ENCODE data around the gene SLC14A1.

The SLC14A1 gene

GRCh38 chr18:45723567-45724355 is at the start of gene SLC14A1:
TSS of gene SLC14A1 (plus strand) at chr18:45724181. CDS start at chr18:45730321, 6,140 bp downstream.
- no peaks in the 10 kb centered on the region for H3K9me3 ChIP-seq (ENCODE audit: control insufficient read depth in 2 of 2, low read length in 2 of 2)
- H3K4me3 ChIP-seq (ENCODE audit: low read length in 2 of 2): no peak within 1 kb of the TSS
- H3K27ac ChIP-seq (ENCODE audit: low read length): no peak within 1 kb of the TSS
- no peak within 1 kb of the TSS for H3K9ac ChIP-seq (ENCODE audit: low read length in 2 of 2)
- H3K36me3 ChIP-seq (ENCODE audit: control insufficient read depth in 2 of 2, insufficient read depth in 2 of 2, low read length in 2 of 2): no peaks in the 10 kb centered on the region
- H3K27me3 ChIP-seq (ENCODE audit: control insufficient read depth in 1 of 2, insufficient read depth in 2 of 2, low read length in 2 of 2): peaks cover 6 to 7% of the 10 kb centered on the region in 2 donors
- H3K4me1 ChIP-seq (ENCODE audit: control insufficient read depth, insufficient read depth, low read length): no peaks in the 10 kb centered on the region

- H3K9ac ChIP-seq (ENCODE audit: low read length in 2 of 2): no peak overlapping the region
- no peak overlapping the region for H3K27ac ChIP-seq (ENCODE audit: low read length)
- no peaks in the 10 kb centered on the region for H3K4me1 ChIP-seq (ENCODE audit: control insufficient read depth, insufficient read depth, low read length)
- no peaks in the 10 kb centered on the region for H3K9me3 ChIP-seq (ENCODE audit: control insufficient read depth in 2 of 2, low read length in 2 of 2)
- no peaks in the 10 kb centered on the region for H3K27me3 ChIP-seq (ENCODE audit: control insufficient read depth in 1 of 2, insufficient read depth in 2 of 2, low read length in 2 of 2)
- H3K36me3 ChIP-seq (ENCODE audit: control insufficient read depth in 2 of 2, insufficient read depth in 2 of 2, low read length in 2 of 2): no peaks in the 10 kb centered on the region
- no peak overlapping the region for H3K4me3 ChIP-seq (ENCODE audit: low read length in 2 of 2)
Measured at GRCh38 chr18:45677276-45677807, 46.6 kb upstream of the SLC14A1 start.

- Histone ChIP-seq H3K27ac (ENCODE audit: low read length) (no peak overlapping the region), H3K9ac (ENCODE audit: low read length in 2 of 2) (no peak overlapping the region), H3K36me3 (ENCODE audit: control insufficient read depth in 2 of 2, insufficient read depth in 2 of 2, low read length in 2 of 2) (no peaks in the 10 kb centered on the region), H3K4me3 (ENCODE audit: low read length in 2 of 2) (no peak overlapping the region), H3K4me1 (ENCODE audit: control insufficient read depth, insufficient read depth, low read length) (no peaks in the 10 kb centered on the region), H3K27me3 (ENCODE audit: control insufficient read depth in 1 of 2, insufficient read depth in 2 of 2, low read length in 2 of 2) (no peaks in the 10 kb centered on the region), H3K9me3 (ENCODE audit: control insufficient read depth in 2 of 2, low read length in 2 of 2) (no peaks in the 10 kb centered on the region)
Measured at GRCh38 chr18:45678441-45678840, 45.5 kb upstream of the SLC14A1 start.

- no peak overlapping the region for H3K9ac ChIP-seq (ENCODE audit: low read length in 2 of 2)
- no peaks in the 10 kb centered on the region for H3K4me1 ChIP-seq (ENCODE audit: control insufficient read depth, insufficient read depth, low read length)
- H3K9me3 ChIP-seq (ENCODE audit: control insufficient read depth in 2 of 2, low read length in 2 of 2): no peaks in the 10 kb centered on the region
- no peak overlapping the region for H3K4me3 ChIP-seq (ENCODE audit: low read length in 2 of 2)
- no peaks in the 10 kb centered on the region for H3K27me3 ChIP-seq (ENCODE audit: control insufficient read depth in 1 of 2, insufficient read depth in 2 of 2, low read length in 2 of 2)
- no peak overlapping the region for H3K27ac ChIP-seq (ENCODE audit: low read length)
- no peaks in the 10 kb centered on the region for H3K36me3 ChIP-seq (ENCODE audit: control insufficient read depth in 2 of 2, insufficient read depth in 2 of 2, low read length in 2 of 2)
Measured at GRCh38 chr18:45678850-45679249, 45.1 kb upstream of the SLC14A1 start.

- Histone ChIP-seq H3K27me3 (ENCODE audit: control insufficient read depth in 1 of 2, insufficient read depth in 2 of 2, low read length in 2 of 2) (no peaks in the 10 kb centered on the region), H3K36me3 (ENCODE audit: control insufficient read depth in 2 of 2, insufficient read depth in 2 of 2, low read length in 2 of 2) (no peaks in the 10 kb centered on the region), H3K4me1 (ENCODE audit: control insufficient read depth, insufficient read depth, low read length) (no peaks in the 10 kb centered on the region), H3K9ac (ENCODE audit: low read length in 2 of 2) (no peak overlapping the region), H3K27ac (ENCODE audit: low read length) (no peak overlapping the region), H3K4me3 (ENCODE audit: low read length in 2 of 2) (no peak overlapping the region), H3K9me3 (ENCODE audit: control insufficient read depth in 2 of 2, low read length in 2 of 2) (no peaks in the 10 kb centered on the region)
Measured at GRCh38 chr18:45680066-45680690, 43.8 kb upstream of the SLC14A1 start.

GRCh38 chr18:45682181-45682580 is 41.8 kb upstream of the SLC14A1 start:
- Histone ChIP-seq H3K4me1 (ENCODE audit: control insufficient read depth, insufficient read depth, low read length) (no peaks in the 10 kb centered on the region), H3K27me3 (ENCODE audit: control insufficient read depth in 1 of 2, insufficient read depth in 2 of 2, low read length in 2 of 2) (no peaks in the 10 kb centered on the region), H3K9ac (ENCODE audit: low read length in 2 of 2) (no peak overlapping the region), H3K27ac (ENCODE audit: low read length) (no peak overlapping the region), H3K9me3 (ENCODE audit: control insufficient read depth in 2 of 2, low read length in 2 of 2) (no peaks in the 10 kb centered on the region), H3K4me3 (ENCODE audit: low read length in 2 of 2) (no peak overlapping the region), H3K36me3 (ENCODE audit: control insufficient read depth in 2 of 2, insufficient read depth in 2 of 2, low read length in 2 of 2) (no peaks in the 10 kb centered on the region)

- H3K4me1 ChIP-seq (ENCODE audit: control insufficient read depth, insufficient read depth, low read length): no peaks in the 10 kb centered on the region
- H3K27ac ChIP-seq (ENCODE audit: low read length): no peak overlapping the region
- no peaks in the 10 kb centered on the region for H3K9me3 ChIP-seq (ENCODE audit: control insufficient read depth in 2 of 2, low read length in 2 of 2)
- no peak overlapping the region for H3K9ac ChIP-seq (ENCODE audit: low read length in 2 of 2)
- no peak overlapping the region for H3K4me3 ChIP-seq (ENCODE audit: low read length in 2 of 2)
- no peaks in the 10 kb centered on the region for H3K36me3 ChIP-seq (ENCODE audit: control insufficient read depth in 2 of 2, insufficient read depth in 2 of 2, low read length in 2 of 2)
- no peaks in the 10 kb centered on the region for H3K27me3 ChIP-seq (ENCODE audit: control insufficient read depth in 1 of 2, insufficient read depth in 2 of 2, low read length in 2 of 2)
Measured at GRCh38 chr18:45684341-45685115, 39.5 kb upstream of the SLC14A1 start.

- Histone ChIP-seq H3K9me3 (ENCODE audit: control insufficient read depth in 2 of 2, low read length in 2 of 2) (no peaks in the 10 kb centered on the region), H3K36me3 (ENCODE audit: control insufficient read depth in 2 of 2, insufficient read depth in 2 of 2, low read length in 2 of 2) (no peaks in the 10 kb centered on the region), H3K27me3 (ENCODE audit: control insufficient read depth in 1 of 2, insufficient read depth in 2 of 2, low read length in 2 of 2) (no peaks in the 10 kb centered on the region), H3K4me1 (ENCODE audit: control insufficient read depth, insufficient read depth, low read length) (no peaks in the 10 kb centered on the region), H3K4me3 (ENCODE audit: low read length in 2 of 2) (no peak overlapping the region), H3K27ac (ENCODE audit: low read length) (no peak overlapping the region), H3K9ac (ENCODE audit: low read length in 2 of 2) (no peak overlapping the region)
Measured at GRCh38 chr18:45686891-45687611, 36.9 kb upstream of the SLC14A1 start.

GRCh38 chr18:45687621-45688020 is 36.4 kb upstream of the SLC14A1 start:
- H3K27me3 ChIP-seq (ENCODE audit: control insufficient read depth in 1 of 2, insufficient read depth in 2 of 2, low read length in 2 of 2): no peaks in the 10 kb centered on the region
- H3K9me3 ChIP-seq (ENCODE audit: control insufficient read depth in 2 of 2, low read length in 2 of 2): no peaks in the 10 kb centered on the region
- H3K9ac ChIP-seq (ENCODE audit: low read length in 2 of 2): no peak overlapping the region
- no peak overlapping the region for H3K27ac ChIP-seq (ENCODE audit: low read length)
- no peaks in the 10 kb centered on the region for H3K36me3 ChIP-seq (ENCODE audit: control insufficient read depth in 2 of 2, insufficient read depth in 2 of 2, low read length in 2 of 2)
- no peaks in the 10 kb centered on the region for H3K4me1 ChIP-seq (ENCODE audit: control insufficient read depth, insufficient read depth, low read length)
- H3K4me3 ChIP-seq (ENCODE audit: low read length in 2 of 2): no peak overlapping the region

GRCh38 chr18:45688113-45688512 is 35.9 kb upstream of the SLC14A1 start:
- no peak overlapping the region for H3K27ac ChIP-seq (ENCODE audit: low read length)
- no peaks in the 10 kb centered on the region for H3K36me3 ChIP-seq (ENCODE audit: control insufficient read depth in 2 of 2, insufficient read depth in 2 of 2, low read length in 2 of 2)
- no peak overlapping the region for H3K9ac ChIP-seq (ENCODE audit: low read length in 2 of 2)
- H3K4me3 ChIP-seq (ENCODE audit: low read length in 2 of 2): no peak overlapping the region
- no peaks in the 10 kb centered on the region for H3K9me3 ChIP-seq (ENCODE audit: control insufficient read depth in 2 of 2, low read length in 2 of 2)
- H3K4me1 ChIP-seq (ENCODE audit: control insufficient read depth, insufficient read depth, low read length): no peaks in the 10 kb centered on the region
- H3K27me3 ChIP-seq (ENCODE audit: control insufficient read depth in 1 of 2, insufficient read depth in 2 of 2, low read length in 2 of 2): no peaks in the 10 kb centered on the region
